CD4-positive, alpha-beta T cell (primary cell): Measurements from ENCODE around the gene DCST2. TPM values are rescaled to one million over a fixed set of nuclear protein-coding genes. Genes with fewer than 3 reads are reported as not detected.

Source experiments
- ATAC-seq: fragments of 200-7000 bp; cut with Tn5 transposase; one replicate; pipeline ENCODE4 v1.10.0; 2022; ENCODE audit warnings: mild to moderate bottlenecking; ENCODE audit not compliant: poor library complexity
- CTCF ChIA-PET: fragments of 350-600 bp; sonication (Branson Sonifier 250); formaldehyde crosslinking; loops from one replicate; lab custom pipeline; 2021; ENCODE audit warnings: antibody characterized with exemption, inconsistent platforms; lab: Charles Lee
- POLR2A ChIA-PET: fragments of 350-600 bp; sonication (Branson Sonifier 250); formaldehyde crosslinking; loops from one replicate; lab custom pipeline; 2021; ENCODE audit warnings: antibody characterized with exemption, inconsistent platforms; lab: Charles Lee
- DNase-seq, 14 experiments: peaks; one replicate each; pipeline ENCODE4 v3.0.0-alpha.2; 2013 to 2020; ENCODE audit warnings: mixed read lengths in 2 of 14
- H3K27ac ChIP-seq, 2 donors: one replicate each; pipeline versions ENCODE4 v1.5.1 to v1.7.0; 2013; ENCODE audit warnings: low read length in 2 of 2, low read depth in 1 of 2, mild to moderate bottlenecking in 1 of 2
- H3K27me3 ChIP-seq, 2 experiments: 1 replicate in 1 of 2; 2 replicates in 1 of 2; pipeline versions ENCODE4 v1.6.1 to v1.7.0; 2013; ENCODE audit warnings: low read length in 2 of 2, control low read depth in 1 of 2, mild to moderate bottlenecking in 1 of 2, moderate library complexity in 1 of 2; ENCODE audit not compliant: insufficient read depth in 2 of 2, control insufficient read depth in 1 of 2
- H3K36me3 ChIP-seq: one replicate; pipeline ENCODE4 v1.6.1; 2013; ENCODE audit warnings: low read length, control low read depth; ENCODE audit not compliant: insufficient read depth
- H3K4me1 ChIP-seq: one replicate; pipeline ENCODE4 v1.6.1; 2013; ENCODE audit warnings: low read length, control low read depth; ENCODE audit not compliant: insufficient read depth
- H3K4me3 ChIP-seq: one replicate; pipeline ENCODE4 v1.5.1; 2013; ENCODE audit warnings: mild to moderate bottlenecking, low read length, moderate library complexity
- H3K9me3 ChIP-seq, 2 experiments: 1 replicate in 1 of 2; 2 replicates in 1 of 2; pipeline versions ENCODE4 v1.6.1 to v1.7.0; 2013; ENCODE audit warnings: low read length in 2 of 2, mild to moderate bottlenecking in 2 of 2, control low read depth in 1 of 2, moderate library complexity in 1 of 2; ENCODE audit not compliant: control insufficient read depth in 1 of 2, insufficient read depth in 1 of 2
- H3K27ac Mint-ChIP-seq: one replicate; pipeline ENCODE4 v1.8.0; 2020; ENCODE audit warnings: mixed read lengths
- H3K27me3 Mint-ChIP-seq: one replicate; pipeline ENCODE4 v1.8.0; 2021; ENCODE audit warnings: mixed read lengths
- H3K36me3 Mint-ChIP-seq: one replicate; pipeline ENCODE4 v1.8.0; 2021; ENCODE audit warnings: low read depth, mixed read lengths
- H3K4me1 Mint-ChIP-seq: one replicate; pipeline ENCODE4 v1.8.0; 2021; ENCODE audit warnings: low read depth, mixed read lengths
- H3K4me3 Mint-ChIP-seq: one replicate; pipeline ENCODE4 v1.8.0; 2020; ENCODE audit warnings: mild to moderate bottlenecking, mixed read lengths
- H3K9me3 Mint-ChIP-seq: one replicate; pipeline ENCODE4 v1.8.0; 2020; ENCODE audit warnings: mixed read lengths
- intact Hi-C, 2 experiments: fragments of 100-400 bp; cut with DNase I in 1 of 2; cut with micrococcal nuclease in 1 of 2; formaldehyde crosslinking; loops; one replicate each; pipeline versions ENCODE4 v1.15.1 to v1.9.0; 2023 to 2025; cut with DNase I, micrococcal nuclease
- total RNA-seq, 174 experiments: library from RNA in 2 of 174; stranded (reverse) in 2 of 174; gene quantifications; one replicate each; pipeline ENCODE4 v1.2.3 and lab custom pipeline; 2021 to 2026
- TF ChIP-seq, protein P1 (sequence below): fragments of 200-600 bp; IDR thresholded peaks from one replicate; pipeline ENCODE4 v1.8.0; 2022; ENCODE audit warnings: antibody characterized with exemption, mild to moderate bottlenecking

DCST2 gene
- total RNA-seq, 2 experiments from 2014 or later, result 1.4 to 2.2 TPM

DNA sequence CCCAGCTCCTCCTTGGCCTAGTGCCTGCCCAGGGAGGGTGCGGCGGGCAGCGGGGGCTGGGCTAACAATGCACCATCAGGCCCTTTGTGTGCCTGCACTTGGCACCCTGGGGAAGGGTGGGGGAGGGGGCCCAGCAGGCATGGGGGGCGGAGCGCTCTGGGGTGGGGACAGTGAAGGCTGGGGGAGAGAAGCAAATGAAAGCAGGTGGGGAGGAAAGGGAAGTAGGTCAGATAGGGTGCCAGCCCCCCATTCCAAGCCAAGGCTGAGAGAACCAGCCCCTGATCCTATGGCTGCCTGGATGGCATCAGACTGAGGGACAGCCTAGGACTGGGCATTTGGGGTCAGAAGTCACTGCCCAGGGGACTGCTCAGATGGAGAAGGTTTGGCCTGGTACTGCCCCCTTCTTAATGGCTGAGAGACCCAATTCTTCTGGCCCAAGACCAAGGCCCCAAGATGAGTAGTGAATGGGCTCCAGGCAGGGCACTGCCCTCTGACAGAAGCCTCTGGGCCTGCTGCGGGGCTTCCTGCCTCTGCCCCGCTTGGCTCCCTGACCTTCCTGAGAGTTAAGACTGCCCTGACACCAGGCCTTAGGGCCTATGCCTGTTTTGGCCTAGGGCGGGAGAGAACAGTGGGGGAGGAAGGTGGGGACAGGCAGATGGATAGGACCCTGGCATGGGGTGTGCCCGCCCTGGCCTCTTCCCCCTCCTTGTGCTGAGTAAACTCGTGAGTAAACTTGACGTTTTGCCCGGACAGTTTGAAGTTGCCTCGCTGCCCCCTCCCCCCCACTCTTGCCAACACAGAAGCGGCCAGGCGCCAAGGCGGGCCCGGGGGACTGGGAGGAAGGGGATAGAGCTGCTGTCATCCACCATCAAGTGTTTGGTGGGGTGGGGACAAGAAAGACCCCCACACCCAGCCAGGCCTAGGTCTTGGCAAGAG is 28.2 kb downstream of the DCST2 start:
- Mint-ChIP-seq H3K27ac (peak overlapping the region; percentile 80), H3K36me3 (peaks cover 29% of the 10 kb centered on the region), H3K9me3 (no peaks in the 10 kb centered on the region), H3K4me3 (peak overlapping the region; percentile 99), H3K27me3 (no peaks in the 10 kb centered on the region), H3K4me1 (peaks cover 62% of the 10 kb centered on the region)
- intact Hi-C loops, result no loop called here
- Histone ChIP-seq H3K27ac (peak overlapping the region; percentile 66 to 77), H3K4me3 (peak overlapping the region; percentile 73), H3K36me3 (peaks cover 3% of the 10 kb centered on the region), H3K4me1 (peaks cover 81% of the 10 kb centered on the region), H3K9me3 (no peaks in the 10 kb centered on the region), H3K27me3 (no peaks in the 10 kb centered on the region)
- CTCF ChIA-PET, result interaction anchor here (0.9 to 13.2 kb wide), 4 partner anchors 12 to 61 kb away, joined by 3 to 159 read pairs (median 17); partner anchors contain the start of gene PYGO2
- TF ChIP-seq, protein P1, sequence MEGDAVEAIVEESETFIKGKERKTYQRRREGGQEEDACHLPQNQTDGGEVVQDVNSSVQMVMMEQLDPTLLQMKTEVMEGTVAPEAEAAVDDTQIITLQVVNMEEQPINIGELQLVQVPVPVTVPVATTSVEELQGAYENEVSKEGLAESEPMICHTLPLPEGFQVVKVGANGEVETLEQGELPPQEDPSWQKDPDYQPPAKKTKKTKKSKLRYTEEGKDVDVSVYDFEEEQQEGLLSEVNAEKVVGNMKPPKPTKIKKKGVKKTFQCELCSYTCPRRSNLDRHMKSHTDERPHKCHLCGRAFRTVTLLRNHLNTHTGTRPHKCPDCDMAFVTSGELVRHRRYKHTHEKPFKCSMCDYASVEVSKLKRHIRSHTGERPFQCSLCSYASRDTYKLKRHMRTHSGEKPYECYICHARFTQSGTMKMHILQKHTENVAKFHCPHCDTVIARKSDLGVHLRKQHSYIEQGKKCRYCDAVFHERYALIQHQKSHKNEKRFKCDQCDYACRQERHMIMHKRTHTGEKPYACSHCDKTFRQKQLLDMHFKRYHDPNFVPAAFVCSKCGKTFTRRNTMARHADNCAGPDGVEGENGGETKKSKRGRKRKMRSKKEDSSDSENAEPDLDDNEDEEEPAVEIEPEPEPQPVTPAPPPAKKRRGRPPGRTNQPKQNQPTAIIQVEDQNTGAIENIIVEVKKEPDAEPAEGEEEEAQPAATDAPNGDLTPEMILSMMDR, result no peak
- peak in 4 of 14 experiments; percentile 52 to 71 (median 56) for DNase-seq
- no peak for ATAC-seq
- POLR2A ChIA-PET, result interaction anchor here (1.6 to 10.2 kb wide), 5 partner anchors 7 to 68 kb away, joined by 9 to 189 read pairs (median 28); partner anchors contain the start of genes FLAD1, PBXIP1 and PMVK

DNA sequence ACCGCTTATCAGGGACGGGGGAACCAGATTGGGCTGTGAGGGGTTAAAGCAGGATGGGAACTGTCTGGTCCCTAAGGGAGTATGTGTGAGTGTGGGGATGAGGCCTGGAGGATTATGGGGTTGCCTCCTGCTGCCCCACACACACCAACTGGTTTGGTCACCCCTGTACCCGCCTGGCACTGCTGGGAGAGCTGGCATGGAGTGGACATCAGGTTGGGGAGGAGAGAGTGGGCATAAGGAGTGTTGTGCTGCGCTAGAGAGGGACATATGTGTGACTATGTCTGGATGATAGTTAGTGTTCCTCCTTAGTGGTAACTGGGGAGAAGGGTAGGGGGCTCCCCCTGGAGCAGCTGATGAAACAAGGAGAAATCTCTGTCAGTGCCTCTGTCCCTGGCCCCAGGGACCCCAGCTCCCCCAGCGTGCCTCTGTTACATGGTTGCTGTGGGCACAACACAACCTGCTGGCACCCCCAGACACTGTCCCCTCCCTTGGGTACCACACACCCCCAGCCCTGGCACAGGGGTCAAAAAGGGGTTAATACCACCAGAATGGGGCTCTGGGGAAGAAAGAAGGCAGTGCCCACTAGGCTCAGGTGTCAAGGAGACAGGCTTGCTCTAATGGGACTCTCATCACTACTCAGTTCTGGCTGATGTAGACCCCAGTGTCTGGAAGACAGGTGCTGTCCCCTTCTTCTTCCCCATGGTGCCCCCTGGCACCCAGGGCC is 29.1 kb downstream of the DCST2 start:
- TF ChIP-seq, protein P1, result no peak
- H3K4me1 Mint-ChIP-seq, result peaks cover 62% of the 10 kb centered on the region
- Histone ChIP-seq H3K9me3 (no peaks in the 10 kb centered on the region), H3K4me1 (peaks cover 81% of the 10 kb centered on the region), H3K27me3 (no peaks in the 10 kb centered on the region), H3K4me3 (peak overlapping the region; percentile 73), H3K27ac (peak overlapping the region; percentile 66 to 77), H3K36me3 (peaks cover 3% of the 10 kb centered on the region)
- H3K36me3 Mint-ChIP-seq, result peaks cover 21% of the 10 kb centered on the region
- no peak for ATAC-seq
- H3K27ac Mint-ChIP-seq, result peak overlapping the region; percentile 80
- DNase-seq, result no peak
- no peaks in the 10 kb centered on the region for H3K9me3 Mint-ChIP-seq
- no peaks in the 10 kb centered on the region for H3K27me3 Mint-ChIP-seq
- H3K4me3 Mint-ChIP-seq, result peak overlapping the region; percentile 99
- ChIA-PET CTCF (interaction anchor here (1.3 to 13.2 kb wide), 2 partner anchors 8 to 14 kb away, joined by 3 to 159 read pairs; no protein-coding TSS in a partner anchor), POLR2A (interaction anchor here (0.9 to 10.2 kb wide), 3 partner anchors 8 to 68 kb away, joined by 4 to 189 read pairs (median 28); partner anchors contain the start of genes PBXIP1 and PMVK)
- intact Hi-C loops, result loop anchor here in 1 of 2 experiments (5.0 kb wide), 1 partner anchor 58 kb away; the partner anchor contains the start of gene EFNA4
